Karpas-422 (cell line): ENCODE data around the gene RHOG. TPM values are rescaled to one million over a fixed set of nuclear protein-coding genes. Genes with fewer than 3 reads are reported as not detected.
A peak's percentile ranks its signal among the peaks of the same experiment; 100 is the strongest.

Source experiments
- DNase-seq: peaks from one replicate; pipeline ENCODE4 v3.0.0-alpha.2; 2015
- H2AFZ ChIP-seq: fragments of 200-600 bp; sonication (generic); 2 replicates; pipeline ENCODE4 v1.6.1; 2014; ENCODE audit warnings: antibody characterized with exemption, low read length, mixed read lengths
- H3K27ac ChIP-seq: fragments of 200-600 bp; sonication (generic); 2 replicates; pipeline ENCODE4 v1.5.1; 2014; ENCODE audit warnings: mild to moderate bottlenecking, low read length, moderate library complexity
- H3K27me3 ChIP-seq: fragments of 200-600 bp; sonication (generic); 2 replicates; pipeline ENCODE4 v1.6.1; 2014; ENCODE audit warnings: low read length, mixed read lengths
- H3K36me3 ChIP-seq: fragments of 200-600 bp; sonication (generic); 2 replicates; pipeline ENCODE4 v1.6.1; 2014; ENCODE audit warnings: low read length, mixed read lengths; ENCODE audit not compliant: insufficient read depth
- H3K4me1 ChIP-seq: fragments of 200-600 bp; sonication (generic); 2 replicates; pipeline ENCODE4 v1.6.1; 2014; ENCODE audit warnings: mild to moderate bottlenecking, low read length, mixed read lengths
- H3K4me2 ChIP-seq: fragments of 200-600 bp; sonication (generic); 2 replicates; pipeline ENCODE4 v1.6.1; 2014; ENCODE audit warnings: low read length, low read depth, mild to moderate bottlenecking; ENCODE audit not compliant: poor library complexity, severe bottlenecking
- H3K4me3 ChIP-seq: fragments of 200-600 bp; sonication (generic); 2 replicates; pipeline ENCODE4 v1.5.1; 2014; ENCODE audit warnings: mild to moderate bottlenecking, antibody characterized with exemption, low read length, mixed read lengths
- H3K79me2 ChIP-seq: fragments of 200-600 bp; sonication (generic); 2 replicates; pipeline ENCODE4 v1.6.1; 2014; ENCODE audit warnings: mild to moderate bottlenecking, low read length, mixed read lengths
- H3K9ac ChIP-seq: fragments of 200-600 bp; sonication (generic); 2 replicates; pipeline ENCODE4 v1.6.0; 2014; ENCODE audit warnings: low read length
- H3K9me2 ChIP-seq: fragments of 200-600 bp; sonication (generic), shearing (Covaris generic); replicated peaks from 2 replicates; pipeline ENCODE4 v1.6.0; 2014; ENCODE audit warnings: mild to moderate bottlenecking, low read length, moderate library complexity; ENCODE audit not compliant: insufficient read depth
- H3K9me3 ChIP-seq: fragments of 300-700, 200-600 bp; sonication (generic); 2 replicates; pipeline ENCODE4 v1.6.1; 2014; ENCODE audit warnings: low read length, mixed read lengths
- H4K20me1 ChIP-seq: fragments of 200-600 bp; sonication (generic); 2 replicates; pipeline ENCODE4 v1.6.1; 2014; ENCODE audit warnings: mild to moderate bottlenecking, antibody characterized with exemption, low read length, low read depth; ENCODE audit not compliant: insufficient read depth
- total RNA-seq: library from RNA; depleted of rRNA; stranded (reverse); fragments of >200 nt; shearing (Covaris generic); gene quantifications from 2 replicates; pipeline ENCODE4 v1.2.3, GENCODE V29; 2014; ENCODE audit warnings: low replicate concordance

The RHOG gene
- total RNA-seq, 1 experiment from 2014 or later, result 68.5 TPM

DNA sequence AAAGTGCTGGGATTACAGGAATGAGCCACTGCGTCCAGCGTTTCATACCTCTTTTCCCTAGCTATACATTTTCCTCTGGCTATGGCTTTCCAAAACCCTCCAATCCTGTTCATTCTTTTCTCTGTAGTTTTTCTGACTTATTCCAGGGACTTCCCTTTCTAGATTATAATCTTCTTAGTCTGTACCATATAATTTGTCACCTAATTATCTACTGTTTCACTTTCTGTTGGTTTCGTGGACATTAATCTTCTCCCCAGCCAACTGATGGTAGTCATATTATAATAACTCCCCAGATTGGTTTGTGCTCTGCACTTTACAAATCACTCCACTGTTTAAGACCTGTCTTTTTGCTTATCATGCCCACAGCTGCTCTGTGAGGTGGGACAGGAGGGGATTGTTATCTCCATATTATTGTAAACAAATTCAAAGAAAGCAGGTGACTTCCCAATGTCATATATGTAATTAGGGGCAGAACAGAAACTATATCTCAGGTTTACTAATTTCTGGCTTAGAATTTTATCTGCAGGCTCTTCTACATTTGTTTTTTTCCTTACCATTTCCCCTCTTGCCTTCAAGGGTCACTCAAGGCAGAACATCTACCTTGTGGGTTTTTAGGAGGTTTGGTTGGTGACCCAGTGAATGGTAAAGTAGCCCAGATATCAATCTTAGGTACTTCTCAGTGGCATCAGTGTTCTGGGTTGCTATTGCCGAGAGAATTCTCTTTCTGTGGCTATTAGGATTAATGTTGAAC is 38.6 kb upstream of the RHOG start:
- H3K4me3 ChIP-seq, result no peak overlapping the region
- no peaks in the 10 kb centered on the region for H3K36me3 ChIP-seq
- no peak overlapping the region for H3K4me2 ChIP-seq
- no peaks in the 10 kb centered on the region for H3K79me2 ChIP-seq
- H3K9me3 ChIP-seq, result no peaks in the 10 kb centered on the region
- no peak overlapping the region for H2AFZ ChIP-seq
- no peak overlapping the region for H3K9ac ChIP-seq
- no peaks in the 10 kb centered on the region for H3K9me2 ChIP-seq
- DNase-seq, result no peak
- no peaks in the 10 kb centered on the region for H3K27me3 ChIP-seq
- peaks cover 49% of the 10 kb centered on the region for H3K4me1 ChIP-seq
- peaks cover 23% of the 10 kb centered on the region; the same call in 1 of the 2 replicates for H4K20me1 ChIP-seq
- no peak overlapping the region for H3K27ac ChIP-seq

DNA sequence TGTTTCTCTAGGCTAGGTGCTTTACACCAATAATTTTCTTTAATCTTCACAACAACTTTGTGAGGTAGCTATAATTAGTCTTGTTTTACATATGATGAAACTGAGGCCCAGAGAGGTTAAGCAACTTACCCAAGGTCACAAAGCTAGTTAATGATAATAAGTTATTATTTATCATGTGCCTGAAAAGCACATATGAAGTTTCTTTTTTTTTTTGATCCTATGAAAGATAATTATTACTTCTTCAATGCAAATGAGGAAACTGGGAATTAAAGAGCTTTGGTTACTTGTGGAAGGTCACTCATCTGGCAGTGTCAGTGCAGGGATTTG is 37.5 kb upstream of the RHOG start:
- Histone ChIP-seq H3K9me3 (no peaks in the 10 kb centered on the region), H3K27ac (no peak overlapping the region), H3K36me3 (no peaks in the 10 kb centered on the region), H4K20me1 (peaks cover 27% of the 10 kb centered on the region; the same call in 1 of the 2 replicates), H3K79me2 (no peaks in the 10 kb centered on the region), H3K4me3 (no peak overlapping the region), H3K4me1 (peaks cover 55% of the 10 kb centered on the region), H2AFZ (no peak overlapping the region), H3K4me2 (no peak overlapping the region), H3K9me2 (no peaks in the 10 kb centered on the region), H3K9ac (no peak overlapping the region), H3K27me3 (no peaks in the 10 kb centered on the region)
- no peak for DNase-seq

- Histone ChIP-seq H2AFZ (no peak overlapping the region), H3K9me3 (no peaks in the 10 kb centered on the region), H3K79me2 (no peaks in the 10 kb centered on the region), H3K4me2 (no peak overlapping the region), H3K9ac (no peak overlapping the region), H3K27me3 (no peaks in the 10 kb centered on the region), H3K27ac (no peak overlapping the region), H3K4me3 (no peak overlapping the region), H3K4me1 (peaks cover 55% of the 10 kb centered on the region), H4K20me1 (peaks cover 27% of the 10 kb centered on the region; the same call in 1 of the 2 replicates), H3K36me3 (no peaks in the 10 kb centered on the region), H3K9me2 (no peaks in the 10 kb centered on the region)
- DNase-seq, result no peak
Measured at GRCh38 chr11:3877364-3878257, 36.9 kb upstream of the RHOG start.

- Histone ChIP-seq H3K4me3 (no peak overlapping the region), H3K27me3 (no peaks in the 10 kb centered on the region), H3K27ac (no peak overlapping the region), H3K4me2 (no peak overlapping the region), H4K20me1 (peaks cover 30% of the 10 kb centered on the region; the same call in 1 of the 2 replicates), H3K4me1 (peaks cover 55% of the 10 kb centered on the region), H3K9ac (no peak overlapping the region), H3K9me2 (no peaks in the 10 kb centered on the region), H3K36me3 (no peaks in the 10 kb centered on the region), H2AFZ (no peak overlapping the region), H3K79me2 (no peaks in the 10 kb centered on the region), H3K9me3 (no peaks in the 10 kb centered on the region)
- no peak for DNase-seq
Measured at GRCh38 chr11:3876613-3877012, 35.9 kb upstream of the RHOG start.

GRCh38 chr11:3873712-3874349 is 33.1 kb upstream of the RHOG start:
- no peak overlapping the region for H3K9ac ChIP-seq
- H4K20me1 ChIP-seq, result peaks cover 30% of the 10 kb centered on the region; the same call in 1 of the 2 replicates
- no peaks in the 10 kb centered on the region for H3K9me2 ChIP-seq
- H3K4me3 ChIP-seq, result peak overlapping the region; percentile 22; the same call in 1 of the 2 replicates
- H2AFZ ChIP-seq, result no peak overlapping the region
- H3K27ac ChIP-seq, result peak overlapping the region; percentile 51; the same call in 1 of the 2 replicates
- peaks cover 37% of the 10 kb centered on the region for H3K4me1 ChIP-seq
- no peaks in the 10 kb centered on the region for H3K27me3 ChIP-seq
- H3K36me3 ChIP-seq, result no peaks in the 10 kb centered on the region
- H3K9me3 ChIP-seq, result no peaks in the 10 kb centered on the region
- no peaks in the 10 kb centered on the region for H3K79me2 ChIP-seq
- peak; percentile 92 for DNase-seq
- H3K4me2 ChIP-seq, result peak overlapping the region; percentile 58

DNA sequence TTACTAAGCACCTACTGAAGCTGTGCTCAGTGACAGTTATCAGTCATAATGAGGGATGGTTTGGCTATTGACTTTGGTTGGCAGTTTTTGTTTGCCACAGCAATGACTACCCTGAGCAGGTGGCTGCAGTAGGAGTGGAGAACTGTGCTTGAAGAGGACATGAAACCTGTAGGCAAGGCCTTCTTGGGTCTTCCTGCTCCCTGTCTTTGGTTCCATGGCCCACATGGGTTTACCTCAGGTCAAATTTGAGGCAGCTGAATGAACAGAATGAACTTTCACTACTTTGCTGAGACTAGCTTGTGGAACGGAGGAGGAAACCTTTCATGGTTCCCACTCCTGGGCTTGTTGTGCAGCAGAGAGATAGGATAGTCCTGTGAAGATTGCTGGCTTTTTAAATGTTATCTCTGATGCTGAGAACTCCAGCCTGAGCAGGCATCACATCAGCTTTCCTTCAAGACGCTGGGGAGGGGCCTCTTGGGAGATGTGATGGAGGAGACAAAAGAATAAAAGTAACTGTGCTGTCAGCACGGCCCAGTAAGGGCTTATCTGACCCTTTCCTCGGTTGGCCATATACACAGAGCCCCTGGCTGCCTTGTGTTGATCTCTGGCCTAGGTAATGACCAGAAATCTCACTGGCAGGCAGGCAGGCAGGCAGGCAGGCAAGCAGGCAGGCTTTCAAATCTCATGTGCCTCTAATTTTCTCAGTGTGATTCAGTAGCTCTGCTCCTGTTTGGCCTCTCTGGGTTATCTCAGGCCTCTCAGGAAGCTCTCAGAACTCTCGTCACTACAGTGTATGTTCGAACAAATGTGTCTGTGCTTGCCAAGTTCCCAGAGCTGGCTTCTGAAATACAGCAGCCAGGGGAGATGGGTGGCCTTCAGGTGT is 26.7 kb upstream of the RHOG start:
- no peak for DNase-seq
- no peaks in the 10 kb centered on the region for H3K9me3 ChIP-seq
- no peak overlapping the region for H3K9ac ChIP-seq
- no peaks in the 10 kb centered on the region for H3K36me3 ChIP-seq
- H3K4me1 ChIP-seq, result peaks cover 11% of the 10 kb centered on the region
- H2AFZ ChIP-seq, result no peak overlapping the region
- H3K4me3 ChIP-seq, result no peak overlapping the region
- H4K20me1 ChIP-seq, result peaks cover 18% of the 10 kb centered on the region; the same call in 1 of the 2 replicates
- H3K9me2 ChIP-seq, result no peaks in the 10 kb centered on the region
- no peak overlapping the region for H3K4me2 ChIP-seq
- H3K27ac ChIP-seq, result no peak overlapping the region
- no peaks in the 10 kb centered on the region for H3K27me3 ChIP-seq
- no peaks in the 10 kb centered on the region for H3K79me2 ChIP-seq

GRCh38 chr11:3866836-3867208 is 26.1 kb upstream of the RHOG start:
- no peaks in the 10 kb centered on the region for H3K79me2 ChIP-seq
- no peaks in the 10 kb centered on the region for H3K36me3 ChIP-seq
- no peak overlapping the region for H3K4me3 ChIP-seq
- H4K20me1 ChIP-seq, result peaks cover 17% of the 10 kb centered on the region; the same call in 1 of the 2 replicates
- H2AFZ ChIP-seq, result no peak overlapping the region
- no peaks in the 10 kb centered on the region for H3K27me3 ChIP-seq
- H3K9me3 ChIP-seq, result no peaks in the 10 kb centered on the region
- H3K27ac ChIP-seq, result no peak overlapping the region
- H3K9me2 ChIP-seq, result no peaks in the 10 kb centered on the region
- DNase-seq, result no peak
- H3K9ac ChIP-seq, result no peak overlapping the region
- peaks cover 11% of the 10 kb centered on the region for H3K4me1 ChIP-seq
- no peak overlapping the region for H3K4me2 ChIP-seq
